SK-N-SH (cell line): Measurements from ENCODE around the gene URAD.

Experiments
- GABPA ChIP-seq: IDR thresholded peaks from 2 replicates; pipeline ENCODE4 v1.4.0; 2012; ENCODE audit warnings: low read depth, mild to moderate bottlenecking
- MXI1 ChIP-seq: IDR thresholded peaks from 2 replicates; pipeline ENCODE4 v1.6.1; 2012; ENCODE audit warnings: mild to moderate bottlenecking, low read depth, low read length, improper control_type of control experiment
- RAD21 ChIP-seq: IDR thresholded peaks from 2 replicates; pipeline ENCODE4 v1.6.1; 2012; ENCODE audit warnings: mild to moderate bottlenecking, low read length
- RFX5 ChIP-seq: IDR thresholded peaks from 2 replicates; pipeline ENCODE4 v1.6.1; 2012; ENCODE audit warnings: mild to moderate bottlenecking, improper control_type of control experiment, low read length
- SMC3 ChIP-seq: IDR thresholded peaks from 2 replicates; pipeline ENCODE4 v1.6.1; 2012; ENCODE audit warnings: low read depth, low read length, improper control_type of control experiment
- TCF12 ChIP-seq: IDR thresholded peaks from 2 replicates; pipeline ENCODE4 v1.4.0; 2012
- USF1 ChIP-seq: IDR thresholded peaks from 2 replicates; pipeline ENCODE4 v1.4.0; 2012; ENCODE audit warnings: low read depth, borderline replicate concordance
- TF ChIP-seq, protein P1 (sequence below): fragments of 200-600 bp; sonication (generic); IDR thresholded peaks from 2 replicates; pipeline ENCODE4 v1.6.1; 2017; ENCODE audit warnings: antibody characterized with exemption, mild to moderate bottlenecking, moderate library complexity
- TF ChIP-seq, protein P2 (sequence below): IDR thresholded peaks from 2 replicates; pipeline ENCODE4 v1.6.1; 2012; ENCODE audit warnings: mild to moderate bottlenecking, low read depth, low read length, moderate library complexity
- TF ChIP-seq, protein P3 (sequence below): fragments of 150-350 bp; IDR thresholded peaks from 2 replicates; pipeline ENCODE4 v1.6.1; 2017; ENCODE audit warnings: antibody characterized with exemption, low read length, low read depth, borderline replicate concordance
- TF ChIP-seq, protein P4 (sequence below): IDR thresholded peaks from 2 replicates; pipeline ENCODE4 v1.4.0; 2012; ENCODE audit warnings: low read depth

- TF ChIP-seq, protein P1, sequence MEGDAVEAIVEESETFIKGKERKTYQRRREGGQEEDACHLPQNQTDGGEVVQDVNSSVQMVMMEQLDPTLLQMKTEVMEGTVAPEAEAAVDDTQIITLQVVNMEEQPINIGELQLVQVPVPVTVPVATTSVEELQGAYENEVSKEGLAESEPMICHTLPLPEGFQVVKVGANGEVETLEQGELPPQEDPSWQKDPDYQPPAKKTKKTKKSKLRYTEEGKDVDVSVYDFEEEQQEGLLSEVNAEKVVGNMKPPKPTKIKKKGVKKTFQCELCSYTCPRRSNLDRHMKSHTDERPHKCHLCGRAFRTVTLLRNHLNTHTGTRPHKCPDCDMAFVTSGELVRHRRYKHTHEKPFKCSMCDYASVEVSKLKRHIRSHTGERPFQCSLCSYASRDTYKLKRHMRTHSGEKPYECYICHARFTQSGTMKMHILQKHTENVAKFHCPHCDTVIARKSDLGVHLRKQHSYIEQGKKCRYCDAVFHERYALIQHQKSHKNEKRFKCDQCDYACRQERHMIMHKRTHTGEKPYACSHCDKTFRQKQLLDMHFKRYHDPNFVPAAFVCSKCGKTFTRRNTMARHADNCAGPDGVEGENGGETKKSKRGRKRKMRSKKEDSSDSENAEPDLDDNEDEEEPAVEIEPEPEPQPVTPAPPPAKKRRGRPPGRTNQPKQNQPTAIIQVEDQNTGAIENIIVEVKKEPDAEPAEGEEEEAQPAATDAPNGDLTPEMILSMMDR = no peak
- TF ChIP-seq GABPA (no peak), MXI1 (no peak), RFX5 (no peak), SMC3 (no peak), TCF12 (no peak), RAD21 (no peak), USF1 (no peak)
- TF ChIP-seq, protein P2, sequence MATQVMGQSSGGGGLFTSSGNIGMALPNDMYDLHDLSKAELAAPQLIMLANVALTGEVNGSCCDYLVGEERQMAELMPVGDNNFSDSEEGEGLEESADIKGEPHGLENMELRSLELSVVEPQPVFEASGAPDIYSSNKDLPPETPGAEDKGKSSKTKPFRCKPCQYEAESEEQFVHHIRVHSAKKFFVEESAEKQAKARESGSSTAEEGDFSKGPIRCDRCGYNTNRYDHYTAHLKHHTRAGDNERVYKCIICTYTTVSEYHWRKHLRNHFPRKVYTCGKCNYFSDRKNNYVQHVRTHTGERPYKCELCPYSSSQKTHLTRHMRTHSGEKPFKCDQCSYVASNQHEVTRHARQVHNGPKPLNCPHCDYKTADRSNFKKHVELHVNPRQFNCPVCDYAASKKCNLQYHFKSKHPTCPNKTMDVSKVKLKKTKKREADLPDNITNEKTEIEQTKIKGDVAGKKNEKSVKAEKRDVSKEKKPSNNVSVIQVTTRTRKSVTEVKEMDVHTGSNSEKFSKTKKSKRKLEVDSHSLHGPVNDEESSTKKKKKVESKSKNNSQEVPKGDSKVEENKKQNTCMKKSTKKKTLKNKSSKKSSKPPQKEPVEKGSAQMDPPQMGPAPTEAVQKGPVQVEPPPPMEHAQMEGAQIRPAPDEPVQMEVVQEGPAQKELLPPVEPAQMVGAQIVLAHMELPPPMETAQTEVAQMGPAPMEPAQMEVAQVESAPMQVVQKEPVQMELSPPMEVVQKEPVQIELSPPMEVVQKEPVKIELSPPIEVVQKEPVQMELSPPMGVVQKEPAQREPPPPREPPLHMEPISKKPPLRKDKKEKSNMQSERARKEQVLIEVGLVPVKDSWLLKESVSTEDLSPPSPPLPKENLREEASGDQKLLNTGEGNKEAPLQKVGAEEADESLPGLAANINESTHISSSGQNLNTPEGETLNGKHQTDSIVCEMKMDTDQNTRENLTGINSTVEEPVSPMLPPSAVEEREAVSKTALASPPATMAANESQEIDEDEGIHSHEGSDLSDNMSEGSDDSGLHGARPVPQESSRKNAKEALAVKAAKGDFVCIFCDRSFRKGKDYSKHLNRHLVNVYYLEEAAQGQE = no peak
- TF ChIP-seq, protein P3, sequence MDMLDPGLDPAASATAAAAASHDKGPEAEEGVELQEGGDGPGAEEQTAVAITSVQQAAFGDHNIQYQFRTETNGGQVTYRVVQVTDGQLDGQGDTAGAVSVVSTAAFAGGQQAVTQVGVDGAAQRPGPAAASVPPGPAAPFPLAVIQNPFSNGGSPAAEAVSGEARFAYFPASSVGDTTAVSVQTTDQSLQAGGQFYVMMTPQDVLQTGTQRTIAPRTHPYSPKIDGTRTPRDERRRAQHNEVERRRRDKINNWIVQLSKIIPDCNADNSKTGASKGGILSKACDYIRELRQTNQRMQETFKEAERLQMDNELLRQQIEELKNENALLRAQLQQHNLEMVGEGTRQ = no peak
- TF ChIP-seq, protein P4, sequence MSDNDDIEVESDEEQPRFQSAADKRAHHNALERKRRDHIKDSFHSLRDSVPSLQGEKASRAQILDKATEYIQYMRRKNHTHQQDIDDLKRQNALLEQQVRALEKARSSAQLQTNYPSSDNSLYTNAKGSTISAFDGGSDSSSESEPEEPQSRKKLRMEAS = no peak
These were observed 15.2 kb downstream of the URAD start for GRCh38 chr13:27973291-27973690.
